Tibial nerve (tissue), 4 donors: Measurements from ENCODE around the gene DEPP1.

Experiments used
- CTCF ChIP-seq, 5 experiments: fragments of 200-600 bp in 3 of 5; fragments of 450-650 bp in 2 of 5; sonication (generic) in 3 of 5; IDR thresholded peaks; one replicate each; pipeline ENCODE4 v1.5.1; 2016 to 2019; ENCODE audit warnings: antibody characterized with exemption in 5 of 5, mild to moderate bottlenecking in 3 of 5, moderate library complexity in 2 of 5
- EP300 ChIP-seq, 2 donors: sonication (generic); formaldehyde crosslinking; IDR thresholded peaks; one replicate each; pipeline ENCODE4 v1.6.1; 2017; ENCODE audit warnings: antibody characterized with exemption in 2 of 2, mild to moderate bottlenecking in 1 of 2
- POLR2A ChIP-seq, 2 donors: fragments of 450-650 bp; IDR thresholded peaks; one replicate each; pipeline ENCODE4 v1.6.1; 2017; ENCODE audit warnings: antibody characterized with exemption in 2 of 2, mild to moderate bottlenecking in 2 of 2, moderate library complexity in 2 of 2

- TF ChIP-seq CTCF (IDR thresholded peaks at IDR 0.05) (no peak), EP300 (IDR thresholded peaks at IDR 0.05) (no peak), POLR2A (IDR thresholded peaks at IDR 0.05) (no peak)
Observed at GRCh38 chr10:45015590-45015989, 37.0 kb upstream of the DEPP1 start.
